Activated CD8-positive, alpha-beta memory T cell treated with anti-CD3 and anti-CD28 coated beads for 1 hour (primary cell): ENCODE data around the gene CEP41.

ENCODE experiments used
- DNase-seq, 2 donors: peaks; one replicate each; pipeline ENCODE4 v3.0.0-alpha.2; 2020; ENCODE audit warnings: low read depth in 1 of 2; ENCODE audit errors: extremely low read depth in 1 of 2

CEP41 gene

DNA sequence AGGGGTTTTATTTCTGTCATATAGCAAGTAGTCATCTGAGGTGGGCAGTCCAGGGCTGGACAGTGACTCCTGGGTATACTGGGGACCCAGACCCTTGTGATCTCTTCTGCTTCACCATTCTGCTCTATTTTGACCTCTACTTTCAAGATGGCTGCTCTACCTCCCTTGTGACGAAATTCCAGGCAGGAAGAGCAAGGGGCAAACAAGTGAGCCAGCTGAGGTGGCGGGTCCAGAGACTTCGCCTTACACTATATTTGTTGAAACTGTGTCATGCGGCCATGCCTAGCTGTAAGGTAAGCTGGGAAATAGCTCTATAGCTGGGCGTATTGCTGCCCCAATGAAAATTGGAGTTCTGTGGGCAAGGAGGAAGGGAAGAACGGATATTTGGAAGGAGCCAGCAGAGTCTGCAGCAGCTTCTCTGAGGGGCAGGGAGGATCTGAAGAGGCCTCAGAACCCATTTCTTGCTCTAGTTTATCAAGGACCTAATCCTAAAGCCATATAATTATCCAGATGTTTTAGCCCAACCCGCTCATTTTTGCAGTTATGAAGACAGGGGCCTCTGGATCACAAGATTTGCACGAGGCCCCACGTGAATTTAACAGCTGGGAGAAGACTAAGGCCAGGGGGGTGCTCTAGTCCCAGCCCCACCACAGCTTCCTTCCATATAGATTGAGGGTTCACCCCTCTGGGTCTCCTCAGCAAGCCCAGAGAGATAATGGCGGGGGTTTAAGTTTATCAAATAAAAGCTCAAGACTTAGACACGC, 68.2 kb downstream of the CEP41 start:
- no peak for DNase-seq

- no peak for DNase-seq
Observed at GRCh38 chr7:130371046-130371445, 69.8 kb downstream of the CEP41 start.

- no peak for DNase-seq
Observed at GRCh38 chr7:130369831-130370550, 70.8 kb downstream of the CEP41 start.

- no peak for DNase-seq
Observed at GRCh38 chr7:130369110-130369711, 71.6 kb downstream of the CEP41 start.

DNA sequence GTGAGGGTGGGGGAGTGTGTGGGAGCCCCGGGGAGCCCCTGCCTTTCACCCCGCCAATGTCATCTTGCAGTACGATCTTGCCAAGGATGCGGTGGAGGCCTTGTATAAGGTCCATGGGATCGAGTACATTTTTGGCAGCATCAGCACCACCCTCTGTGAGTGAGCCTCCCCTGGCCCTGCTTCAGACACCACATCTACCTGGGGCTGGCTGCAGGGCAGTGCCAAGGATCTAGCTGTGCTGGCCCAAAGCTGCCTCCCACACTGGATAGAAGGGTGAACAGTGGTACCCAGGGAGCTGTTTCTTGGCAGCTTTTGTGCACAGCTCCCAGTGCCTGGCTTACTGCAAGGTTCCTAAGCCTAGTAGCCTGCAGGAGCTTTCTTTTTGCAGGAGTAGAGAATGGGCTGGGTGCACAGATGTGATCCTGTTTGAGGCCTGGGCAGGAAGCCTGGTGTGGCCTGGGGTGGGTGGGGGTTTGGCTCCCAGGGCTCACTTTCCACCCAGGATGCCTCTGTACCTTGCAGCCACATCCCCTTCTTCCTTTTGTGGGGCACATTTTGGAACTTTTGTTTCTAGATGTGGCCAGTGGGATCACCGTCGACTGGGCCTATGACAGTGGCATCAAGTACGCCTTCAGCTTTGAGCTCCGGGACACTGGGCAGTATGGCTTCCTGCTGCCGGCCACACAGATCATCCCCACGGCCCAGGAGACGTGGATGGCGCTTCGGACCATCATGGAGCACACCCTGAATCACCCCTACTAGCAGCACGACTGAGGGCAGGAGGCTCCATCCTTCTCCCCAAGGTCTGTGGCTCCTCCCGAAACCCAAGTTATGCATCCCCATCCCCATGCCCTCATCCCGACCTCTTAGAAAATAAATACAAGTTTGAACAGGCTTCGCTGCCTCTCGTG, 72.7 kb downstream of the CEP41 start:
- DNase-seq = no peak

DNA sequence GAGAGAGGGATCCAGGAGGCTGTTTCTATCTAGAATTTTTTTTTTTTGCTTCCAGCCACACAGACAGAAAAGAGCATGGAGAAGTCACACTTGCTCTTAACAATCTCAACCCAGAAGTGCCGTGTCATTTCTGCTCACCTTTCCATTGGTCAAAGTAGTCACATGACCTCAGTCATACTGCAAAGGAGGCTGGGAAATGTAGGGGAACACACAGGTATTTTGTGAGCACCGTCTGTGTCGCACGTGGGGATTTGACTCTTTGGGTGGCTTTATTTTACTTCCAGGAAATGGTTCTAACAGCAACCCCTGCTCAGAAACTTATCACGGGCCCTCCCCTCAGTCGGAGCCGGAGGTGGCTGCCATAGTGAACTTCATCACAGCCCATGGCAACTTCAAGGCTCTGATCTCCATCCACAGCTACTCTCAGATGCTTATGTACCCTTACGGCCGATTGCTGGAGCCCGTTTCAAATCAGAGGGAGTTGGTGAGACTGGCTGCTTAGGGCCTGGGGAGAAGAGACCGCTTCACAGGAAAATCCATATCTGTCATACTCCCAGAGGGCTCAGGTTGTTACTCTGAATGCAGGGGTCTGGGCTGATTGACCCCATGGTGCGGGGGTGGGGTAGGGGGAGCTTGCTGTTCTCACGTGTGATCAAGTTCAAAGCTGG, 73.6 kb downstream of the CEP41 start:
- DNase-seq = no peak

DNA sequence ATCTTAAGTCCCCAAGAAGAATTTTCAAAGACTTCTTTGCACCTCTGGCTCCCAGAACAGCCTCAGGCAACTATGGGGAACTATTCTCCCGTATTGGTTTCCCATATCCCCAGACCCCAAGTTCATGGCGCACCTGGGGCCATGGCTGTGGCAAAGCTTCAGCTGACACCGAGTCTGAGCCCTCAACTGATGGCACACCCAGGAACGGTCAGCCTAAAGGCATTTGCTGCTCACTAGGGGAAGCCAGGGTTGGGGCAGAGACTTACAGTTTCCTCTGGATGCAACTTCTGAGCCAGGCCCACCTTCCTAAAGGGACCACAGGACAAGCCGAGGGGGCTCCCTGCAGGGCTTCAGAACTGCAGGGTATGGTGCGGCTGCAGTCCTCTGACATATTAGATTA, 74.3 kb downstream of the CEP41 start:
- no peak for DNase-seq

DNA sequence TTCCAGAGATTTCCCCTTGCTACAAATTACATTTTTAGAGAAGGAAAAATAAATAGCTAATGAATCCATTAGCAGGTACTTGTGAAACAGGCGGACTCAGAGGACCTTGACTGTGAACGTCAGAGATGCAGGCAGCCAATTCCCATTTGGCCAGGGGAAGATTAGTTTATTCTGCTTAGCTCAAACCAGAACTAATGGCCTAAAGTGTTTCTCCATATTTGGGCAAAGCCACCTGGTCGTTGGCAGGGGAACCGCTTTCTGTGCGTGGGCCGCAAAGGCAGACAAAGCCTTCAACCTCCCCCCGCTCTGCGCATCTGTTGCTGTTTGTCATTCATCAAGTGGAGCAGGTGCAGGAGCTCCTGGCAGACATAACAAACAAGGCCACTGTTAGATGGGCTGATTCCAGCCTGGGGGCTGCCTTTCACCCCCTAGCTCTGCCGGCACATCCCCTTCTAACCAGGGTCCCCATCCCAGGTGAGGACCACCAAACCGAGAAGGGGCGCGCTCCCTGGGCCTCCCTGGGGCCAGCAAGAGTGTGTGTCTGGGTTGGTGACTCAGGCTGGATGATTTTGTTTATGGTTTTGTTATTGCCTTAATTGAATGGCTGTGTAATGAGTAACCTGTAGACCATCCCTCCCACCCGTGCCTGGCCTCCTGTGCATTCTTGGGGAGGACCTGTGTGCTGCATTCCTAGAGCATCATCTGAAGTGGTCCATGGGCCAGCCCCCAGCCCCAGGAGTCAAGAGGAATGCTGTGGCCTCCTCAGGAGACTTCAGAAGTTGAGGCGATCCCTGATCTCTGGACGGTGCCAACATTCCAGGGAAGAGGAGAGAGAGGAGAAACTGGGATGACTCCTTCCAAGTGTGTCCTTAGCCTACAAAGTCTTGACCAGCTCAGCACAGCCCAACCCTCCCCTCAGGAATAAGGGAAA, 75.0 kb downstream of the CEP41 start:
- no peak for DNase-seq

- no peak for DNase-seq
Observed at GRCh38 chr7:130365088-130365487, 75.7 kb downstream of the CEP41 start.

DNA sequence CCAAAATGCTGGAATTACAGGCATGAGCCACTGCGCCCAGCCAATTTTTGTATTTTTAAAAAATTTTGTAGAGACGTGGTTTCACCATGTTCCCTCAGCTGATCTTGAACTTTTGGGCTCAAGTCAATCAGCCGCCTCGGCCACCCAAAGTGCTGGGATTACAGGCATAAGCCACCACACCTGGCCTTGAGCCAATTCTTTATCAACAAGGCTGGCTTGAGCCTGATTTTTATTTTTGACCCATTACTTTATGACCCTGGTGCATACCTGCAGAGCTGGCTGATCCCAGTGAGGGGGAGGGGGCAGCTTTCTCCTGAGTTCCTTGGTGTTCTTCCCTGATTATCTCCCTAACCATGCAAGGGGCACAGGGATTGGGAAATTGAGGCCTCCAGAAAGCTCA, 76.4 kb downstream of the CEP41 start:
- no peak for DNase-seq

- no peak for DNase-seq
Observed at GRCh38 chr7:130363026-130363847, 77.6 kb downstream of the CEP41 start.

DNA sequence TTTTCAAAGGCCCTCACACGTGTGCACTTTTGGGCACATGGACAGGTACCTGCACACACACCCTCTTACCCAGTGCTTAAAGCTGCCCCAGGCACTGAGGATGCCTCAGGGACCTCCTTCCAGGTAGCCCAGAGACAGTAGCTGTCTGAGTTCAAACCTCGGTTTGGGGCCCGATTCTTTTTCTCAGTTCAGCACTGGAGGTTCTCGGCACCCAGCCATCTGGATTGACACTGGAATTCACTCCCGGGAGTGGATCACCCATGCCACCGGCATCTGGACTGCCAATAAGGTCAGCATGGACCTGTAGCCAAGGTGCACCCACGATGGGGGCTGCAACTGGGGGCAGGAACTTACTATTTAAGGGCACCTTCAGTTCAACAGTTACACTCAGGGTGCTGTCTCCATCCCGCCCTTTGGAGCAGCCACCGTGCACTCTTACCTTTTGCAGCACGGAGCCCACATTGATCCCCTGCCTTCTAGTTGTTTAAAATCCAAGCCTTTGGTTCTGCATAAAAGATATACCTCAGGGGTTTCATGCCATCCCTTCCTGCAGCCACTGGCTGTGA, 78.5 kb downstream of the CEP41 start:
- no peak for DNase-seq

- no peak for DNase-seq
Observed at GRCh38 chr7:130361681-130362080, 79.1 kb downstream of the CEP41 start.

- no peak for DNase-seq
Observed at GRCh38 chr7:130360518-130360917, 80.3 kb downstream of the CEP41 start.

GRCh38 chr7:130359276-130359857, 81.4 kb downstream of the CEP41 start:
- DNase-seq = no peak

- DNase-seq = no peak
Observed at GRCh38 chr7:130358471-130358870, 82.3 kb downstream of the CEP41 start.

DNA sequence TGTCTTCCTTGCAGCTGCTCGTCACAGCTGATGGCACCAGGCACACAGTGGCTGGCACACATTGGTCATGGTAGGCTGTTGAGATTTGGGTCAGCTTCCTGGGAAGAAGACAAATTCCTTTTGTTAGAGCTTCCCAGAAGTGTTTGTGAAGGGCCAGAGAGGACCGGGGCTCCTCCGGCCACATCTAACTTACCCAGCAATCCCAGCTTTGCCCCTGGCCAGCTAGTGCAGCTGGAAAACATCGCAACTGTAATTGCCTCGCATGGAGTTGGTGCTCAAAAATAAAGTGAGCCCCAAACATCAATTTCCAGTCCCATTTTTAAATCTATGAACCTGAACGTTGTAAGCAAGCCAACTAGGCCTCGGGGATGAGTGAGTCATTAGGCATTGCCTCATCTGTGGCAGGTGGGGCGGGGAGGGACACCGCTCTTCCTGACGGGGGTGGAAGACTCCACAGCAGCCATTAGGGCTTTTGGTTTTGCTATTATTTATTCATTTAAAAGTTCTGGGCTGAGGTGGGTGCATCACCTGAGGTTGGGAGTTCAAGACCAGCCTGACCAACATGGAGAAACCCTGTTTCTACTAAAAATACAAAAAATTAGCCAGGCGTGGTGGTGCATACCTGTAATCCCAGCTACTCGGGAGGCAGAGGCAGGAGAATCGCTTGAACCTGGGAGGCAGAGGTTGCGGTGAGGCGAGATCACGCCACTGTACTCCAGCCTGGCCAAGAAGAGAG, 83.8 kb downstream of the CEP41 start:
- DNase-seq = no peak
